Fibroblast of lung (primary cell): Measurements from ENCODE around the gene SMIM36. TPM values are rescaled to one million over a fixed set of nuclear protein-coding genes. Genes with fewer than 3 reads are reported as not detected.

Experiments
- DNase-seq, 2 donors: peaks; one replicate each; pipeline versions ENCODE4 v3.0.0 to v3.0.0-alpha.2; 2010; ENCODE audit warnings: low read depth in 2 of 2
- H2AFZ ChIP-seq: 2 replicates; pipeline ENCODE4 v1.5.1; 2012; ENCODE audit warnings: low read length, control low read depth, inconsistent platforms
- H3K27ac ChIP-seq: 2 replicates; pipeline ENCODE4 v1.5.1; 2011; ENCODE audit warnings: low read length, control low read depth; ENCODE audit not compliant: insufficient read depth
- H3K27me3 ChIP-seq: 2 replicates; pipeline ENCODE4 v1.5.1; 2011; ENCODE audit warnings: mild to moderate bottlenecking, low read length; ENCODE audit not compliant: control insufficient read depth, insufficient read depth
- H3K36me3 ChIP-seq: 2 replicates; pipeline ENCODE4 v1.5.1; 2011; ENCODE audit warnings: low read length; ENCODE audit not compliant: control insufficient read depth, insufficient read depth
- H3K4me1 ChIP-seq: 2 replicates; pipeline ENCODE4 v1.5.1; 2011; ENCODE audit warnings: low read length; ENCODE audit not compliant: control insufficient read depth, insufficient read depth; ENCODE audit errors: extremely low read depth
- H3K4me2 ChIP-seq: 2 replicates; pipeline ENCODE4 v1.5.1; 2011; ENCODE audit warnings: low read length, control low read depth; ENCODE audit not compliant: insufficient read depth; ENCODE audit errors: extremely low read depth
- H3K4me3 ChIP-seq, 4 experiments: fragments of 200-600 bp in 1 of 4; sonication (generic) in 1 of 4; replicated peaks in 1 of 4; 2 replicates each; pipeline ENCODE4 v1.5.1; 2011 to 2016; ENCODE audit warnings: low read length in 4 of 4, low read depth in 3 of 4, mild to moderate bottlenecking in 3 of 4, control low read depth in 2 of 4, inconsistent platforms in 1 of 4, mixed read lengths in 1 of 4; ENCODE audit not compliant: insufficient read depth in 1 of 4; ENCODE audit errors: control extremely low read depth in 1 of 4
- H3K79me2 ChIP-seq: 2 replicates; pipeline ENCODE4 v1.5.1; 2012; ENCODE audit warnings: mild to moderate bottlenecking, low read length, inconsistent platforms; ENCODE audit not compliant: control insufficient read depth, insufficient read depth
- H3K9ac ChIP-seq: 2 replicates; pipeline ENCODE4 v1.5.1; 2011; ENCODE audit warnings: mild to moderate bottlenecking, low read length, control low read depth; ENCODE audit not compliant: insufficient read depth
- H3K9me3 ChIP-seq: 2 replicates; pipeline ENCODE4 v1.5.1; 2012; ENCODE audit warnings: low read depth, low read length; ENCODE audit not compliant: control insufficient read depth, insufficient read depth
- H4K20me1 ChIP-seq: 2 replicates; pipeline ENCODE4 v1.5.1; 2011; ENCODE audit warnings: low read length; ENCODE audit not compliant: control insufficient read depth, insufficient read depth; ENCODE audit errors: extremely low read depth
- EZH2 ChIP-seq: IDR thresholded peaks from 2 replicates; pipeline ENCODE4 v1.5.1; 2012; ENCODE audit warnings: low read length, control low read depth, mild to moderate bottlenecking; ENCODE audit errors: missing control alignments
- polyA plus RNA-seq, 2 donors: library from polyadenylated mRNA; depleted of rRNA in 1 of 2; stranded (reverse) in 1 of 2; unstranded in 1 of 2; fragments of >200 nt; gene quantifications; 2 replicates each; pipeline ENCODE4 v1.2.1, GENCODE V29; 2011 to 2012; ENCODE audit warnings: missing spikeins in 1 of 2
- total RNA-seq: library from RNA; depleted of rRNA; stranded (reverse); fragments of >200 nt; gene quantifications from 2 replicates; pipeline ENCODE4 v1.2.1, GENCODE V29; 2014
- TF ChIP-seq, protein P1 (sequence below), 2 donors: IDR thresholded peaks in 1 of 2; conservative IDR thresholded peaks in 1 of 2; 1 replicate in 1 of 2; 2 replicates in 1 of 2; pipeline ENCODE4 v1.5.1; 2011 to 2012; ENCODE audit warnings: low read length in 2 of 2, control low read depth in 1 of 2, inconsistent platforms in 1 of 2, low read depth in 1 of 2, mild to moderate bottlenecking in 1 of 2

Gene SMIM36
- total and polyA plus RNA-seq, 2 donors (not counting 1 experiment from before 2014, with no cell fraction given): not detected

DNA sequence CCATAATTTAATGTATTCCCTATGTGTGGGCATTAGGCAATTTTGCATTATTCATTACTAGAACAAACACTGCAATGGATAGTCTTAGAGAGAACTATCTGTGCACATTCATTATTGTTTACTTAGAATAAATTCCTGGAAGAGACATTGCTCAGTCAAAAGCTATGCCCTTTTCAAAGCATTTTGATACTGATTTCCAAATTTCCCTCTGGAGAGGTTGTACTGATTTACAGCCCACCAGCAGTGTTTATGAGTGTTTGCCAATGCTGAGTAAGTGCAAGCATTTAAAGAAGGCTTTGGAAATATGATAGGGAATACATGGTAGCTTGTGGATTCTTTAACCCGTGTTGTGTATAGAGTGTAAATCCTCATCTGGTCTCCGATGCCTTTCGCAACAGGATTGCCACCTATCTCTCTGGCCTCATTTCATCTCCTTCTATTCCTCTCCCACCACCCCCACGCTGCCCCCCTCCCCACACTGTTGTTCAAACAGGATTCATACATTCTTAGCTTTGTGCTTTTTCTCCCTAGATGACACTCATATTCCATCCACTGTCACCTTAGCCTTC lies 56.3 kb downstream of the SMIM36 start:
- H3K27me3 ChIP-seq: no peaks in the 10 kb centered on the region
- H3K4me2 ChIP-seq: peak overlapping the region; percentile 42
- H3K79me2 ChIP-seq: no peaks in the 10 kb centered on the region
- DNase-seq: peak; percentile 60 to 93
- H3K9me3 ChIP-seq: no peaks in the 10 kb centered on the region
- peak overlapping the region; percentile 40 for H3K27ac ChIP-seq
- TF ChIP-seq EZH2: no peak
- TF ChIP-seq, protein P1, sequence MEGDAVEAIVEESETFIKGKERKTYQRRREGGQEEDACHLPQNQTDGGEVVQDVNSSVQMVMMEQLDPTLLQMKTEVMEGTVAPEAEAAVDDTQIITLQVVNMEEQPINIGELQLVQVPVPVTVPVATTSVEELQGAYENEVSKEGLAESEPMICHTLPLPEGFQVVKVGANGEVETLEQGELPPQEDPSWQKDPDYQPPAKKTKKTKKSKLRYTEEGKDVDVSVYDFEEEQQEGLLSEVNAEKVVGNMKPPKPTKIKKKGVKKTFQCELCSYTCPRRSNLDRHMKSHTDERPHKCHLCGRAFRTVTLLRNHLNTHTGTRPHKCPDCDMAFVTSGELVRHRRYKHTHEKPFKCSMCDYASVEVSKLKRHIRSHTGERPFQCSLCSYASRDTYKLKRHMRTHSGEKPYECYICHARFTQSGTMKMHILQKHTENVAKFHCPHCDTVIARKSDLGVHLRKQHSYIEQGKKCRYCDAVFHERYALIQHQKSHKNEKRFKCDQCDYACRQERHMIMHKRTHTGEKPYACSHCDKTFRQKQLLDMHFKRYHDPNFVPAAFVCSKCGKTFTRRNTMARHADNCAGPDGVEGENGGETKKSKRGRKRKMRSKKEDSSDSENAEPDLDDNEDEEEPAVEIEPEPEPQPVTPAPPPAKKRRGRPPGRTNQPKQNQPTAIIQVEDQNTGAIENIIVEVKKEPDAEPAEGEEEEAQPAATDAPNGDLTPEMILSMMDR (conservative IDR thresholded peaks at IDR 0.05 in 1 of 2, IDR thresholded peaks at IDR 0.05 in 1 of 2; ENCODE audit: low read depth in 1 of 2, low read length in 2 of 2): no peak
- H3K9ac ChIP-seq: no peak overlapping the region
- H3K4me3 ChIP-seq: no peak overlapping the region
- H2AFZ ChIP-seq: no peak overlapping the region
- peaks cover 19% of the 10 kb centered on the region for H3K4me1 ChIP-seq
- no peaks in the 10 kb centered on the region for H3K36me3 ChIP-seq
- H4K20me1 ChIP-seq: no peaks in the 10 kb centered on the region

DNA sequence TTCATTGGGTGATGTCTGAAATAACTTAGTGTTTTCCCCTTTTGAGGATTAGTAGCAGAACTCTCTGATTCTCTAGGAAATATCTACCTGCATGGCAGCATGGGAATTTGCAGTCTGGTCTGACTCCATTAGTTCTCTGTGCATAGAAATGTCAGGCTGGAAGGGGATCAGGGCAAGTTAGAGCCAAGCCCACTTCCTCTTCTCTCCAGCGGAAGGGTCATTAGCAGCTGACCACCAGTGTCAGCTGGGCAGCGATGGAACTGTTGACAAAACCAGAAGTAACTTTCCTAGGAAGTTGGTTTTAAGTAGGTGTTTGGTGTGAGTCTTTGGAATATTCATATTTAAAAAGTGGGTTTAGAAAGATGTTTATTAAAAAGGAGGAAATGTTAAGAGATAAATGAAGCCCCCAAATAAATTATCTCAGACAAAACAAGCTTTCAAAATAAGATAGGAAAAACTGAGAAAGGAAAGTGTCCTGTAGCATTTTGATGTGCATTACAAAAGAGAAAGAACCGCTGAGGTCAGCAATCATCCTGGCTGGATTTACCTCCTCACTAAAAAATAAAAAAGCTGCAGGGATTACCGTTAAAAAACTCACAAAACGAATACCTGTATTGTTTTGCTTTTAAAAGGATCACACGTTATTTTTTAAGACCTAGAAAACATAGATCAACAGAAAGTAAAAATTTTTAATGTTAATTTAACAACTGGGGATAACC lies 57.3 kb downstream of the SMIM36 start:
- TF ChIP-seq, protein P1 (conservative IDR thresholded peaks at IDR 0.05 in 1 of 2, IDR thresholded peaks at IDR 0.05 in 1 of 2; ENCODE audit: low read depth in 1 of 2, low read length in 2 of 2): no peak
- TF ChIP-seq EZH2: no peak
- H3K9me3 ChIP-seq: no peaks in the 10 kb centered on the region
- no peak overlapping the region for H3K4me3 ChIP-seq
- H3K4me1 ChIP-seq: peaks cover 19% of the 10 kb centered on the region
- H4K20me1 ChIP-seq: no peaks in the 10 kb centered on the region
- no peaks in the 10 kb centered on the region for H3K36me3 ChIP-seq
- H2AFZ ChIP-seq: no peak overlapping the region
- H3K79me2 ChIP-seq: no peaks in the 10 kb centered on the region
- no peaks in the 10 kb centered on the region for H3K27me3 ChIP-seq
- DNase-seq: no peak
- no peak overlapping the region for H3K9ac ChIP-seq
- H3K27ac ChIP-seq: no peak overlapping the region
- H3K4me2 ChIP-seq: no peak overlapping the region

DNA sequence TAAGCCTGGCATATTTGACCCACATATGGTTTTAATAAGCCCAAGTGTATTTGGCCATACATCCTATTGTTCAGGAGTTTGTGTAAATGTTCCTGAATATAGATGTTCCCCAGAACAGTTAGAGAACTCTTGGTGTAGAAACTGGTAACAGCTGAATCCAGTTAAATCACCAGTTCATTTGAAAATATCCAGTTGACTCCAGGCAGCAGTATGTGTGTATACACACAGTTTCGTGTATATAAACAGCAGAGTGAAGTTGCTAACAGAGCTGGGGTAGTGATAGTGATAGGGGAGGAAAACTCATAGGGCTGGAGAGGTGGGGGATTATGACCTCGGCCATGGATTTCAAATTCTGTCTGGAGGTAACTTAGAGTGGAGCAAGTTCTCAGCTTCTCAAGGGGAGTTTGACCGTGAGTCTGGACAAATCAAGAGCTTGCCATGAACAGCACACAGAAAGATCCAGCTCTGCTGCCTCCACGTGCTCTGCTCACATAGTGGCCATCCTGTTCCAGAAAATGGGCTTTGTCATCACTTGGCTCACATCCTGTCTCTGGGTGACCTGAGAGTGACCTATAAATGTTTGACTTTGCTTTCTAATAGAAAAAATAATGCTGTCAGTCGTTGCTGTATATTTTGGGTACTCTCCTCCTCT lies 59.0 kb downstream of the SMIM36 start:
- peak overlapping the region; percentile 17 for H3K4me2 ChIP-seq
- H3K9ac ChIP-seq: no peak overlapping the region
- TF ChIP-seq, protein P1 (conservative IDR thresholded peaks at IDR 0.05 in 1 of 2, IDR thresholded peaks at IDR 0.05 in 1 of 2; ENCODE audit: low read depth in 1 of 2, low read length in 2 of 2): no peak
- no peak for TF ChIP-seq EZH2
- no peak overlapping the region for H2AFZ ChIP-seq
- peak; percentile 74 to 94 for DNase-seq
- H3K9me3 ChIP-seq: no peaks in the 10 kb centered on the region
- H3K4me1 ChIP-seq: peaks cover 15% of the 10 kb centered on the region
- peak overlapping the region; percentile 84 for H3K27ac ChIP-seq
- H3K27me3 ChIP-seq: no peaks in the 10 kb centered on the region
- H3K4me3 ChIP-seq: no peak overlapping the region
- H3K36me3 ChIP-seq: no peaks in the 10 kb centered on the region
- no peaks in the 10 kb centered on the region for H3K79me2 ChIP-seq
- H4K20me1 ChIP-seq: no peaks in the 10 kb centered on the region
